Activated T-cell treated with anti-CD3 and anti-CD28 coated beads for 1 hour (primary cell): ENCODE measurements around the gene ZP2.
"Not testable (repeated sequence)": the region's sequence is repeated elsewhere in the genome, so short reads cannot be mapped to it uniquely, and the experiment has no call there.

Experiments used
- DNase-seq: peaks from one replicate; pipeline ENCODE4 v3.0.0-alpha.2; 2020; ENCODE audit warnings: low read depth

ZP2 gene

GRCh38 chr16:21214086-21214485 lies 2.7 kb upstream of the ZP2 start:
- no peak for DNase-seq

DNA sequence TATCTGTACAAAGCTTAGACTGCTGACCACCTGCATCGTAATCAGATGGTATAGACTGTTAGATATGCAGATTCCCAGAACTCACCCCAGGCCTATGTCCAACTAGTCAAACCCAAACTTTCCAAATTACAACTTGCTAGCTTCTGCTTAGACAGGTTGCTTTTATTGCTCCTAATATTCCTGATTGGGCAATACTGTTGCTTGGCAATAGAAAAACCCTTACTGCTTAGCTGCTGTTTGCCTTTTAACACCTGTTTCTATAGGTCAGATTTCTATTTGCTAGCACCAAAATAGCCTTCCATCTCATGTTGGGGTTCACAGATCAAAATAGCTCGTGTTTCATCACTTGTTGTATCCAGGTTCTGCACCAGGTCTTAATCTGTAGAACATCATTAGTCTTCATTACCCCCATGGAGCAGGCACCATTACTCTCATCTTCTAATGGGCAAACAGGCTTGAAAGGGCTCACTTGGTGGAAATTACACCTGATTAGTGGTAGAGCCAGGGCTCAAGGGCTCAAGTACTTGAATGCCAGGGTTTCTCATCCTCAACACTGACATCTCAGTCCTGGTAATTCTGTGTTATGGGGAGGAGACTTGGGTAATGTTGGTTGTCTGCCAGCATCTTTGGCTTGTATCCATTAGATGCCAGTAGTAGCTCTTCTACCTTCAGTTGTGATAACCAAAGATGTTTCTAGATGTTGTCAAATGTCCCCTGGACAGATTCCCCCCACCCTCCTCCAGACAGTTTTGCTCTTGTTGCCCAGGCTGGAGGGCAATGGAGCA lies 2.7 kb downstream of the ZP2 start:
- no peak for DNase-seq

GRCh38 chr16:21206550-21206949 lies 4.8 kb downstream of the ZP2 start:
- no peak for DNase-seq

- DNase-seq, result no peak
These were observed 6.1 kb downstream of the ZP2 start for GRCh38 chr16:21205303-21205702.

- no peak for DNase-seq
These were observed 8.1 kb downstream of the ZP2 start for GRCh38 chr16:21203155-21203797.

- DNase-seq, result no peak
These were observed 11.7 kb downstream of the ZP2 start for GRCh38 chr16:21199607-21200218.

DNA sequence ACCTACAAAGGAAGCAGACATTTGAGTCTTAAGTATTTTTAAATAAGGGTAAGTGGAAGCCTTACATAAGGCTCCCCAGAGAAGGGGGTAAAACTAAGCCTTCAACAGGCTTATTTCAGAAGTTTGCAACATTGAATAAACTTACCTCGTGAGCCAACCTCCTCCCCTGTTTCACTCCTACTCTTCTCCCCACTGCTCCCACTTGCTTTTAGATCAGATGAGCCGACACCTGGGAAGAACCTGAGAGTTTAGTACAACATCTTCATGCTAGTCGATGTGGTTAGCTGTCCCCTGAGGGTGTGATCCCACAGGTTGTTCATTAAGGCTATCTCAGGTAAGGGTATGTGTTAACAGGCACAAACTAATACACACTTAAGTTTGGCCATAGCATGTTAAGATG lies 13.8 kb downstream of the ZP2 start:
- no peak for DNase-seq

DNA sequence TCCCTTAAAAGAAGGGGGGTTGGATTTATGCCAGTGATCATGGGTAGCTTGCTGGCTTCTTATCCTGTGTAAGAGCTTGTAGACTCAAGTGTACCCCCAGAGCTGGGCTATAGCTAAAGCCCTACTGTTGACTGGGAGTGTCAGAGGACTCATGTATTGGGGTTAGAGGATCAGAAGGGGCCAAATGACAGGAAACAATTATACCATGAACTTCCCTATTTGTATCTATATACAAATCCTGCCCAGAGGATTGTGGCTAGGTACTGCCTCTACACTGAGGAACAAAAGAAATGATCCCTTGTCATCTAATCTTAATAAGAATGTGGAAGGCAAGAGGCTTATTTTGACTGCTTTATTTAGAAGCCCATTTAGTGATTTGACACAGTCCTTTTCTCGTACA lies 14.3 kb downstream of the ZP2 start:
- DNase-seq, result no peak

DNA sequence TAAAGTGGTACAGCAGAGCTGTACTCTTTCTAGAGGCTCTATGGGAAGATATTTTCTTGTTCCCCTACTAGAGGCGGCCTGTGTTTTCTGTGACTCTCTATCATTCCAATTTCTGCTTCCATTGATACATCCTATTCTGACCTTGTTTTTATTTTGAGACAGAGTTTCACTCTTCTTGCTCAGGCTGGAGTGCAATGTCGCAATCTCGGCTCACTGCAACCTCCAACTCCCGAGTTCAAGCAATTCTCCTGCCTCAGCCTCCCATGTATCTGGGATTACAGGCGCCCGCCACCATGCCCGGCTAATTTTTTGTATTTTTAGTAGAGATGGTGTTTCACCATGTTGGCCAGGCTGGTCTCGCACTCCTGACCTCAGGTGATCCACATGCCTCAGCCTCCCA lies 16.0 kb downstream of the ZP2 start:
- DNase-seq, result not testable (repeated sequence)

GRCh38 chr16:21194771-21195301 lies 16.5 kb downstream of the ZP2 start:
- DNase-seq, result no peak

DNA sequence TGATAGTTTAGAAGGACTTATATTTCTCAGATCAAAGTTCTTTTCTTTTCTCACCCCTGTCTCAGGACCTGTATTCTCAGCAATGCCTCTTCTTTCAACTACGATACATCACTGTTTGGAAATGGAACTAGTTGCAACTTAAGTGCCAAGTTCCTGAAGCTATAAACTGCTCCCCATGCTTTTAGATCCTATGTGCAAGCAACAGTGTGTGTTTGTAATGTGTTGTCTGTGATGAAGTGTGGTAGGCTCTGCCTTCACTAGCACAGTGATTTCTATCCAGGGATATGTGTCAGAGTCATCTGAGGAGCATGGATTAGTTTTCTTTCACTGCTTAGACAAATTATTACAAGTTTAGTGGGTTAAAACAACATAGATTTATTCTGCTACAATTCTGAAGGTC lies 18.4 kb downstream of the ZP2 start:
- DNase-seq, result no peak

- DNase-seq, result no peak
These were observed 20.8 kb downstream of the ZP2 start for GRCh38 chr16:21190599-21190998.

DNA sequence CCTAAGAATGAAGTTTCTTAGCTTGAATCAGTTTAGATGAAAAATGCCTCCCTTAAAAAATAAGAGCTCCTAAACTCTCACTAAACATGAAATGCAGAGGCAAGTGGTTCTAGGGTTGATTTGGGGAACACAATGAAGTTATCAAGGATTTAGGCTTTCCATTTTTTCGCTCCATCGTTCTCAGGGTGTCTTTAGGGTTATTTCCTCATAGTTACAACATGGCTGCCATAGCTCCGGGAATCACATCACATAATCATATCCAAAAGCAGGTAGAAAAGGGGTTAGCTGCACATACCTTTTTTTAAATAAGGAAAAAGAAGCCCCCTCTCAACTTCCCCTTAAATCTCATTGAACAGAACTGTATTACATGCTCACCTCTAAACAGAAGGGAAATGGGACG lies 21.4 kb downstream of the ZP2 start:
- no peak for DNase-seq

DNA sequence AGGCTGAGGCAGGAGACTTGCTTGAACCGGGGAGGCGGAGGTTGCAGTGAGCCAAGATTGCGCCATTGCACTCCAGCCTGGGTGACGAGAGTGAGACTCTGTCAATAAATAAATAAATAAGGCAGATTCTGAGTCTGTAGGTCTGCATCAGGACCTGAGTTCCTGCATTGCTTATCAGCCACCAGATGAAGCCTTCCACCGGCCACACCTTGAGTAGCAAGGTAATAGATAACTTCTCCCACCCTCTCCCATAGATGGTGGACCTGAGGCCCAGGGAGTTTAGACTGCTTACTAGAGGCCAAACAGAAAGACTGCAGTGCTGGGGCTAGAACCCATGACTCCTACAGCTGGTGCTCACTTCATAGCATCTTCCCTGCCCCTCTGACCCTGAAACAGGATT lies 22.1 kb downstream of the ZP2 start:
- DNase-seq, result no peak

- no peak for DNase-seq
These were observed 25.1 kb downstream of the ZP2 start for GRCh38 chr16:21186326-21186691.

DNA sequence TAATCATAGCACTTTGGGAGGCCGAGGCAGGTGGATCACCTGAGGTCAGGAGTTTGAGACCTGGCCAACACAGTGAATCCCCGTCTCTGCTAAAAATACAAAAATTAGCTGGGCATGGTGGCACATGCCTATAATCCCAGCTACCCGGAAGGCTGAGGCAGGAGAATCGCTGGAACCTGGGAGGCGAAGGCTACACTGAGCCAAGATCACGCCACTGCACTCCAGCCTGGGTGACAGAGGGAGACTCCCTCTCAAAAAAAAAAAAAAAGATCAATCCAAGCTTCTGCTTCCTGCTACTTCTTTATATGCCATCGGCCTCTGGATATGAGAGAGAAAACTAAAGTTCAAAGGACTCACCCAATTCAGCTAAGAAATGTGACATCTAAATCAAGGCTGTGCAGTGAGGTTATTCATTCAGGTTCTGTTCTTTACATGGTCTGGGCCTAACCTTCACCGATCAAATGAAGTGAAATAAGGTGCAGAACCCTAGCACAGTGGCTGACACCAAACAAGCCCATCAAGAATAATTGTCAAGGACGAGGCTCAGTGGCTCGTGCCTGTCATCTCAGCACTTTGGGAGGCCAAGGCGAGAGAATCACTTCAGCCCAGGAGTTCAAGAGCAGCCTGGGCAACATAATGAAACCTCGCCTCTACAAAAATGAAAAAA lies 25.6 kb downstream of the ZP2 start:
- no peak for DNase-seq

DNA sequence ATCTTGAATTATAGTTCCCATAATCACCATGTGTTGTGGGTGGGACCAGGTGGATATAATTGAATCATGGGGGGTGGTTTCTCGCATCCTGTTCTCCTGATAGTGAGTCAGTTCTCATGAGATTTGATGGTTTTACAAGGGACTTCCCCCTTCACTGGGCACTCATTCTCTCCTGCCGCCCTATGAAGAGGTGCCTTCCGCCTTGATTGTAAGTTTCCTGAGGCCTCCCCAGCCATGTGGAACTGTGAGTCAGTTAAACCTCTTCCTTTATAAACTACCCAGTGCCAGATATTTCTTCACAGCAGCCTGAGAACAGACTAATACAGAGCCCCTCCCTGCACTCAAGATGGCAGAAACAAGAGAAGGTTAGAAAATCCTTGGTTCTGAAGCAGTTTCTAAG lies 26.5 kb downstream of the ZP2 start:
- DNase-seq, result no peak

- no peak for DNase-seq
These were observed 27.4 kb downstream of the ZP2 start for GRCh38 chr16:21183995-21184394.

DNA sequence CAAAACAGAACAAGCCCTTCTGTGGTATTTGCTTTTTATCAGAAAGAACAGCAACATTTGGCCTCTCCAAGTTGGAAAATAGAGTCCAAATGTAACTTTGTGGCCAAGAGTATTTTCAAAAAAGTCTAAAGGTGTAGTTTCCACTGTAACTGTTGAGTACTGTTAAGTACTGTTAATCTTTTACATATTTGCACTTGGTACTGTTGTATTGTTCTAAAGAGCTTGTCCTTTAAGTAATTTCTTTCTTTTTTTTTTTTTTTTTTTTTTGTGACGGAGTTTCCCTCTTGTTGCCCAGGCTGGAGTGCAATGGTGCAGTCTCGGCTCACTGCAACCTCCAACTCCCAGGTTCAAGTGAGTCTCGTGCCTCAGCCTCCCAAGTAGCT lies 31.4 kb downstream of the ZP2 start:
- no peak for DNase-seq

- DNase-seq, result no peak
These were observed 32.0 kb downstream of the ZP2 start for GRCh38 chr16:21179126-21179982.

DNA sequence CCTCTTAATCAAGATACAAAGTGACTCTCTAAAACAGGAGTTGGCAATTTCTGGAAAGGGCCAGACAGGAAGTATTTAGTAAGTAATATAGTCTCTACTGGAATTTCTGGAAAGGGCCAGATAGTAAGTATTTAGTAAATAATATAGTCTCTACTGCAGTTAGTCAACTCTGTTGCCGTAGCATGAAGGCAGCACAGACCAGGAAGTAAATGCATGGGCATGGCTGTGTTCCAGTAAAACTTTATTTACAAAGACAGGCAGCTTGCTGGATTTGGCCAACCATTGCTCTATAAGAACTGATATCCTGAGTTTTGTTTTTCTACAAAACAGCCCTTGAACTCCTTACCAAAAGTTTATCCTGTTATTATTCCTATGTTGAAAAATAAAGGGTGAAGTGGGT lies 36.0 kb downstream of the ZP2 start:
- DNase-seq, result no peak

DNA sequence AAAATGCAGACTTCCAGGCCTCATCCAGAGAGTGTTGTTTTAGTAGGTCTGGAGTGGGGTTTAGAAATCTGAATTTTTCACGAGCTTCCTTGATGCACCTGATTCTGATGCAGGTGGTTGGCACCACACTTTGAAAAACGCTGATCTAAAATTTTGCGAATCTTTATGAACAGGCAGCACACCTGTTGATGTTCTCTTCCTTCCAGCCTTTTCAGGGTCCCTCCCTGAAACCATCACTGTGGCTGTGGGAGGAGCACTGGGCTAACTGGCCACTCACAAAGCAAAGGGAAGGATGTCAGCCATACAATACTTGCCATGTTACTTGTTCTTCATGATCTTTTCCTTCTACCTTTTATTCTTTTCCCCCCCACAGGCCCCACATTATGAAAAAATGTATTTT lies 38.7 kb downstream of the ZP2 start:
- DNase-seq, result no peak
